Activated CD4-positive, alpha-beta T cell treated with anti-CD3 and anti-CD28 coated beads for 4 hours (primary cell): ENCODE results near the gene MEGF6.
"Not testable (repeated sequence)": the region's sequence is repeated elsewhere in the genome, so short reads cannot be mapped to it uniquely, and the experiment has no call there.

Experiments used
- DNase-seq, 2 donors: peaks; one replicate each; pipeline ENCODE4 v3.0.0-alpha.2; 2020

Gene MEGF6

DNA sequence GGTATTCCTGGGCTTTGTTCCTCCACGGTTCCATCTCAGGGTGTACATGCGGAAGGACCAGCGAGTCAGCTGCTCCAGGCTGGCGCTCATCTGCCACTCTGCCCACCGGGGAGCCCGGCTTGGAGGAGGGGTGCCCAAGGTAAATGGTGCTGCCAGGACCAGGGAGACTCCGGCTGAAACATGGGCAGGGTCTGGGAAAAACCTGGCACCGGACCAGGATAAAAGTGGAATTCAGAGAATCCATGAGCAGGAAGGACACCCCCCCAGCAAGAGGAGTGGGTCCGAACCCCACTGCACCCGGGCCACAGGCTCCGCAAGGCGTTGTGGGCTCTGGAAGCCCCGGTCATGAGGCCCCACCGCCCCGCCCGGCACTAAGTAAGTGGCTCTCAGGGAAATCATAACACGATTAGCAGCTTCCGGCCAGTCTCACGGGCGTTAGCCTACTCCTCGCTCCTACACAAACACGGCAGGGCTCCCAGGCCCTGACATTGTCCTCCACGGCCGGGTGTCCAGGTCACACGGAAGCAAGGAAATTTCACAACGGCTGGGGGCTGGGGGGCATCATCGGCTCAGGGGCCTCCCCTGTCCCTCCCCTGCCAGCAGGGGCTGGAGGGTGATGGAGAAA lies 21.1 kb downstream of the MEGF6 start:
- no peak for DNase-seq

DNA sequence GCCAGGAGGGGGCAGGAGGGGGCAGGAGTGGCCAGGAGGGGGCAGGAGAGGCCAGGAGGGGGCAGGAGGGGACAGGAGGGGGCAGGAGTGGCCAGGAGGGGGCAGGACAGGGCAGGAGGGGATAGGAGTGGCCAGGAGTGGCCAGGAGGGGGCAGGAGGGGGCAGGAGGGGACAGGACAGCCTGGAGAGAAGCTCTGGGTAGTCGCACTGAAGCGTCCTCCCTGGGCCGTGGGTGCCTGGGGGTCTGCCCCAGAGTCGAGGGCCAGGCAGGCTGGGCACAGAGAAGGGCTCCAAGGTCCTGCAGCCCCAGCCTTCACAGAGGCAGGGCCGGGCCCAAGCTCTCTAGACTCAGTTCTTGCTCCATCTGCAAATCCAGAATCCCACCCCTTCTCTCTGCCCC lies 22.9 kb downstream of the MEGF6 start:
- DNase-seq = no peak

DNA sequence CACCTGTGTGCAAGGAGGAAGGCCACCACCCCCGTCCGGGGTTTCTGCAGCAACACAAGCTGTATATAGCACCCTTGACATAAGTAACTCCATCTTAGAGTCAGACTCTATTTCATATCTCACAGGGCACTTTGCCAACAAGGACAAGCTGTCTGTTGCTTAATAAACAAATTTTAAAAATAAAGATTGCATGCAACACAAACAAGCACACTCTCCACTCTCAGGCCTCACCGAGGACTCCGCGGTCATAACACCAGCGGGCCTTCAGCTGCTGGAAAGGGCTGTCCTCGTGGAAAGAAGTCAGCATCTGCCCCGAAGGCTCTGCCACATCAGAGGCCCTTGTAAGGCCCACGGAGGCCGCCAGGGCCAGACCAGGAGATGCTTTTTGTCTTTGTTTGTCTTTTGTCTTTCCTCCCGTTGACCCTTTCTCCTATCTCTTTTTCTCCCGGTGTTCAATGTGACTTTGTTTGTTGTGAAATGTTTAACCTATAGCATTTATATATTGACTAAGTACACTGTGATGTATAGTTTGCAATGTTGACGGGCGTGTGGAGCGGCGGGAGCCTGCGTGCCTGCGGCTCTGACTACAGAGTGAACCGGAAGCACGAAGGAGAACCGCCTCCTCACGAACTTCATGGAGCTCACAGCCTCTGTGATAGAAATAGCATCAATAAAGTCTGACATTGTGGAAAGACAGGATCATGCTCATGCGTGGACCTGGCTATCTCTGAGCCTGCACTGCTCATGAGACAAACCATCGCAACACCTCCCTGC lies 24.1 kb downstream of the MEGF6 start:
- no peak for DNase-seq

GRCh38 chr1:3585940-3586568 lies 25.3 kb downstream of the MEGF6 start:
- DNase-seq = no peak

GRCh38 chr1:3585353-3585868 lies 25.9 kb downstream of the MEGF6 start:
- DNase-seq = peak in 1 of 2 donors; percentile 9

GRCh38 chr1:3584915-3585314 lies 26.4 kb downstream of the MEGF6 start:
- peak; percentile 25 to 33 for DNase-seq

- DNase-seq = not testable (repeated sequence)
Observed at GRCh38 chr1:3583751-3584150, 27.6 kb downstream of the MEGF6 start.

DNA sequence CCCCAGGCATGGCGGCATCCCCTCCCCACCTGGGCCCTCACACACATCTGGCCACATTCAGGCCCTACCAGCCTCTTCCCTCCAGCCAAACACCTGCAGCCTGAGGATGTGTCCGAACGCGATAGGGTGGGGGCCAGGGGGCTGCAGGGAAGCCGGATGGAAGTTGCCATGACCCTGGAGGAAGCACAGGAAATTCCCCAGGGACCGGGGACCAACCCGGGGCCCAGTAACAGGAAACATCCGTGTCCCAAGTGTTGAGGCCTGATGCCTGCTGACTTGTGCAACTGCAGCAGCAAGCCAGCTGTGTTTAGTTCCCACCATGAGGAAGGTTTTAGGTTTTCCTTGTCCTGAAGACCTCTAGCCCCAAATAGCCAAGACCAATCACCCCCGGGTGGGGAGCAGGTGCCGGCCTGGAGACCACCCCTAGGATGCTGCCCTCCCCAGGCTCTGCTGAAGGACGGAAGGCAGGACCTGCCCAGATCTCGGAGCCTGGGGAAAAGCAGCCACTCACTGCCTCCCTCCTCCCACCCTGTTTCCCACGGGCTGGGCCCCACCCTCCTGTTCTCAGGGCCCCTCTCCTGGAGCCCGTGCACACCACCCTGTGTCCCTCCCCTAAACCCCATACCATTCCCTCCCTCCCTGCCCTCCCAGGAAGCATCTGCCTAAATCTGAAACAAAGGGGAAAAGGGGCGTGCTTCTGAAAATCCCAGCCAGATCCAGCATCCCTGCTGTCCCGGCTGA lies 29.8 kb downstream of the MEGF6 start:
- DNase-seq = no peak

DNA sequence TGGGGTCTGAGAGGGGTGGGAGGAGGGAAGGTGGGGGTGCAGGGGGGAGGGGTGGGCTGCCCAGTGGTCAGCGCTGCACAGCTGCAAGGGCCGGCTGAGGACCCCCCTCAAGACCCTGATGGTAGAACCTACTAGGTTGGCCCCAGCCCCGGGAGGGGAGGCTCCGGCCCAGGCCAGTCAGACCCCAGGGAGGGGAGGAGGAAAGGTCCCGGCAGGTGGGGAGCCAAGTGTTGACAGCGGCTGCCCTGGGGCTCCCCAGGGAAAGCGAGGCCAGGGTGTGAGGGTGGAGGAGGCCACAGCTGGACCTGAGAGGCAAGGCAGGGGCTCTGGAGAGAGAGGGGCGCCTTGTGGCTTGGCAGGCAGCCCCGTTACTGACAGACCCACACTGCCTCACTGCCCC lies 31.1 kb downstream of the MEGF6 start:
- DNase-seq = no peak

DNA sequence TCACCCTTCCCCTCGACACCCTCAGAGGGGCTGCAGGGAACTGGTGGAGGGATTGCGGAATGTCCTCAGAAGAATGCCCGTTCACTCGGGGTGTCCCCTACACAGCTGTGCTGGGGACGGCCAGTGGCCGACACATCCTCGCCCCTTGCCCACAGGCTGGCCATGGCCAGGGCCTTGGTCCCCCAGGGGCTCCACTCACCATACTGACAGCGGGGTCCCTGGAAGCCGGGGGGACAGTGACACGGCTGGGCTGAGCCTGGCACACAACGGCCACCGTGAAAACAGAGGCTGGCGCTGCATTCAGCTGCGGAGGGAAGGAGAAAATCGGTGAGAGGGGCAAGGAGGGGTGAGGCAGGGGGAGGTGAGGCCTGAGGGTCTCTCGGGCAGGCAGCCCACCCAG lies 31.7 kb downstream of the MEGF6 start:
- no peak for DNase-seq

DNA sequence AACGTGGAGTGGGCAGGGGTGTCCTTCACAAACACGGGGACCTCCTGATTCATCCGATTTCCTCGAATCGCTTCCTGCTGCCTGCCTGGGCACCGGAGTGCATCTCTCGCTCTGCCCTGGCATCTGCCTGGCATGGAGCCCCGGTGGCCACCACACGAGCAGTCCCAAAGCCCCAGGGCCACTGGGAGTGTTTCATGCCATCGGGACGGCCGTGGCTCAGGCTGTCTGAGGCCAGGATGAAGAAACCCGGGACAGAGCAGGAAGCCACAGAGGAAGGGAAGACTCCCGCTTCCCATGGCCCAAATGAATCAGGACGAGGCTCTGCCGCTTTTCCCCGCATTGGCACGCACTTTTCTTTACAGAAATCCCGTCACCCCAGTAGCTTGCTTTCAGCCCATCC lies 32.4 kb downstream of the MEGF6 start:
- DNase-seq = no peak

GRCh38 chr1:3578433-3578805 lies 32.9 kb downstream of the MEGF6 start:
- no peak for DNase-seq

DNA sequence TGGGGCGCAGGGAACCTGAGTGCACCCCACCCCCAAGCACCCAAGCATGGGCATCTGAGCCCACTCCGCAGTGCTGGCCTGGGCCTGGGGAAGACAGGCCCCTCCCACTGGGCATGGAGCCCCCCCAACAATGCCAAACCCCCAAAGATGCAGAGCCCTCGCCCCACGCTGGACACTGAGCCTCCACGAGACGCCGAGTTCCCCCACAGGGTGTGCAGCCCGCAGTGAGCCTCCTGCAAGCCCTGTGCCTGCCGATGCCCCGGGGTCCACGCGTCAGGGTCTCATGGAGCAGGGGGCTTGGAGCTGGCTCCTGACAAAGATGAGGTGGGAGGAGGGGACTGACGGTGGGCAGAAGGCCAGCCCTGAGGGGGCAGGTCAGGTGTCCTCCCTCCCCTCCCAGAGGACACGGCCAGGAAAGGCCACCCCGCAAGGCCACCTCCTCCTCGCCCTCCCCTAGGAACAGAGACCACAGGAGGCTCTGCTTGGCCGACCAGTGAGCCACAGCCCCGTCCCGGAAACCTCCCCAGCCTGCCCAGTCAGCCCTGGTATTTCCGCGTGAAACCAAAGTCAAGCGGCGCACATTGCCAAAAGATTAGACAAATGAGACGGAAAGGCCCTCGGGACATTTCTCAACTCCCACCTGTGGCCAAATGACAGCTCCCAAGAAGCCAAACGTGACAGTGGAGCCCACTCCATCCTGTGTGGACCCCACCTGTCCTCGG lies 33.4 kb downstream of the MEGF6 start:
- DNase-seq = no peak

GRCh38 chr1:3577300-3577699 lies 34.0 kb downstream of the MEGF6 start:
- DNase-seq = no peak

DNA sequence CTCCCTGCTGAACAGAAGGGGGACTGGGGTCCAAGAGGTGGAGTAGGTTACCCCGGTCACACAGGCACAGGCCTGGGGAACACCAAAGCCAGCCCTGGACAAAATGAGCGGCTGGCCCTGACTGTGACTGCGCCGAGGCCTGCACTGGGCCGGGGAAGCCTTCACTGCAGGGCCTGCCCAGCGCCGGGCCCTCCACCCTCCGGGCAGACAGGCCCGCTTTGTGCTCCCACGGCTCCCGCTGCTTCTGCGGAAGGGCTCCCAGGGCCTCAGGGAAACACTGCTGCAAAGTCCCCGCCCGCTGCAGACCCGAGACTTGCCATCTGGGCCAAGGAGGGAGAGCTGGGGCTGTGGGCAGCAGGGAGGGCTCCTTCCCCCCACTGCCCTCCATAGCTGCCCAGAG lies 35.3 kb downstream of the MEGF6 start:
- no peak for DNase-seq

- not testable (repeated sequence) for DNase-seq
Observed at GRCh38 chr1:3575515-3575914, 35.8 kb downstream of the MEGF6 start.

- DNase-seq = no peak
Observed at GRCh38 chr1:3573500-3573899, 37.8 kb downstream of the MEGF6 start.

DNA sequence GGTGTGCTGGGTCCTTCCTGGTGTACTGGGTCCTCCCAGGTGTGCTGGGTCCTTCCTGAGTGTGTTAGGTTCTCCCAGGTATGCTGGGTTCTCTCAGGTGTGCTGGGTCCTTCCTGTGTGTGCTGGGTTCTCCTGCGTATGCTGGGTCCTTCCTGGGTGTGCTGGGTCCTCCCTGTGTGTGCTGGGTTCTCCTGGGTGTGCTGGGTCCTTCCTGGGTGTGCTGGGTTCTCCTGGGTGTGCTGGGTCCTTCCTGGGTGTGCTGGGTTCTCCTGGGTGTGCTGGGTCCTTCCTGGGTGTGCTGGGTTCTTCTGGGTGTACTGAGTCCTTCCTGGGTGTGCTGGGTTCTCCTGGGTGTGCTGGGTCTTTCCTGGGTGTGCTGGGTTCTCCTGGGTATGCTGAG lies 38.7 kb downstream of the MEGF6 start:
- DNase-seq = not testable (repeated sequence)

DNA sequence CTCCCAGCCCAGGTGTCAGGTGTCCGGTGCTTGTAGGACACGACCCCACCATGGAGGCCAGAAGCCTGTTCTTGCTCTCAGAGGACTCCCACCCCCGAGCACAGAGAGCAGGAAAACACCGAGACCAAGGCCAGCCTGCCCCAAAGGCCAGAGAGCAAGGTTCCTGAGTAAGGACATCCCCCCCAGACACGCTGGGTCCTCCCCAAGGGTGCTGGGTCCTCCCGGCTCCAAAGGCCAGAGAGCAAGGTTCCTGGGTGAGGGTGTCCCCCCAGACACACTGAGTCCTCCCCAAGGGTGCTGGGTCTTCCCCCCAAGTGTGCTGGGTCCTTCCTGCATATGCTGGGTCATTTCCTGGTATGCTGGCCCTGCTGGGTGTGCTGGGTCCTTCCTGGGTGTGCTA lies 40.0 kb downstream of the MEGF6 start:
- DNase-seq = no peak

DNA sequence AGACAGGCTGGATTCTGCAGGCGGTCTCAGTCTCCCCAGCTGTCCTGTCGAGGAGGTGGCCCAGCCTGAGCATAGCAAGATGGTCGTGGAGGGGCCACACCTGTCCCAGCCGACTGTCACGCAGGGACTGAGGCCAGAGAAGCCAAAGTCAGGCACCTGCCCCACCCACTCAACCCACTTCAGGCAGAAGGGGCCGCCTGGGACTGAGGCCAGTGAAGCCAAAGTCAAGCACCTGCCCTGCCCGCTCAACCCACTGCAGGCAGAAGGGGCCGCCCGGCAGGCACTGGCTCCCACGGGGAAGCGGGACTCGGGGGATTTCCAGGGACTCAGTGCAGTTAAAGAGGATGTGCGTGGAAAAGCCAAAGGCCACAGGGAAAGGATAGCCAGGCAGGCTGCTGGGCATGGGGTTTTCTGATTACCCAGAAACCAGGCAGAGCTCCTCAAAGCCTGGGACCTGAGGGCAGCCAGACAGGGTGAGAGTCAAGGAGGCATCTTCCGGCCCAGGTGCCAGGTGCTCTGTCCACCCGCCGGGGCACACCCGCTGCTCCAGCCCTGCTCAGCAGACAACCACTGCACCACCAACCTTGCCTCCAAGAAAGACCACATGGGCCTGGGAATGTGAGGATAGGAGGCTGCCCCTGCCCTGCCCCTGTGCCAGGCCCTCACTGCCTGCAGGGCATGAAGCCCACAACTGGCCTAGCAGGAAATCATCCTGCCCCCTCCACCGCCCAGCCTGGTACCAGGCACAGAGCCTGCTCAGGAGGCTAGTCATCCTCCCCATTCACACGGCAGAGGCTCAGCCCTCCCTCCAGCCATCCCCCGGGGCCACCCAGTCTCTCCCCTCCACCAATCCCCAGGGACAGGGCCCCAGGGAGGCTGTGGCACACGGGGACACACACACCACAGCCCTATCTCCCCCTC lies 41.0 kb downstream of the MEGF6 start:
- DNase-seq = no peak

- DNase-seq = no peak
Observed at GRCh38 chr1:3569436-3569835, 41.9 kb downstream of the MEGF6 start.
